Peyer's patch (tissue), 4 donors: ENCODE data around the gene HHIP. TPM values are rescaled to one million over a fixed set of nuclear protein-coding genes. Genes with fewer than 3 reads are reported as not detected.

Experiments
- DNase-seq, 3 donors: peaks; one replicate each; pipeline ENCODE4 v3.0.0-alpha.2; 2017 to 2019
- H3K27ac ChIP-seq, 4 donors: fragments of 200-600 bp; sonication (generic); one replicate each; pipeline ENCODE4 v1.5.1; 2016 to 2019
- H3K27me3 ChIP-seq, 2 donors: fragments of 200-600 bp; sonication (generic); one replicate each; pipeline ENCODE4 v1.5.1; 2019
- H3K36me3 ChIP-seq, 3 donors: fragments of 200-600 bp; sonication (generic); one replicate each; pipeline ENCODE4 v1.5.1; 2016 to 2019
- H3K4me1 ChIP-seq, 4 donors: fragments of 200-600 bp; sonication (generic); one replicate each; pipeline ENCODE4 v1.5.1; 2016 to 2019
- H3K4me3 ChIP-seq, 4 donors: fragments of 200-600 bp; sonication (generic); 1 replicate in 3 of 4; 2 replicates in 1 of 4; pipeline ENCODE4 v1.5.1; 2016 to 2019; ENCODE audit warnings: mild to moderate bottlenecking in 1 of 4
- H3K9me3 ChIP-seq, 4 donors: fragments of 200-600 bp; sonication (generic); one replicate each; pipeline ENCODE4 v1.5.1; 2016 to 2019; ENCODE audit warnings: mild to moderate bottlenecking in 1 of 4
- CTCF ChIP-seq, 6 experiments: fragments of 450-650 bp in 4 of 6; fragments of 200-600 bp in 2 of 6; sonication (generic) in 1 of 6; IDR thresholded peaks; one replicate each; pipeline ENCODE4 v1.5.1; 2017 to 2019; ENCODE audit warnings: antibody characterized with exemption in 6 of 6, mild to moderate bottlenecking in 3 of 6, moderate library complexity in 1 of 6
- POLR2A ChIP-seq, 2 donors: fragments of 450-650 bp; IDR thresholded peaks; one replicate each; pipeline ENCODE4 v1.5.1; 2017; ENCODE audit warnings: antibody characterized with exemption in 2 of 2, mild to moderate bottlenecking in 2 of 2, moderate library complexity in 2 of 2
- total RNA-seq, 4 donors: library from RNA; depleted of rRNA; stranded (reverse); fragments of >200 nt; gene quantifications; one replicate each; pipeline ENCODE4 v1.1.0, GENCODE V29; 2016

HHIP gene
- total RNA-seq, 4 donors from 2014 or later, result 3.0 to 37.1 (median 6.6) TPM

DNA sequence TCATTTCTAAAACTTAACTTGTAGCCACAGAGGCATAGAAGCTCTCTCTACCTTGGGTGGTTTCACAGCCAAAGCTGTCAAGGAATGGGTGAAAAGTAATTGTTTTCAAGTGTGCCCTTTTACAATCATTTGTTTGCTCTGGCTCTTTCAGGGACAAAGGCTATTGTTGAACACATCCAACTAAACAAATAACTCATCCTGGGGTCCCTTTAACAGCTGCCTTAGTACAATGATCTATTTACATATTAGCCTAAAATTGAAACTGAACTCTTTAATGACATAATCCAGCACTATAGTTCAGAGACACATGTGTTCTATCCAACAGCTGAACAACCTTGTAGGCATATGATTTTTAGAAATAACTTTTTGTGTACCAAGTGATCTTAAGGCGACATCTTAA, 3.7 kb downstream of the HHIP start:
- TF ChIP-seq CTCF (IDR thresholded peaks at IDR 0.05), result no peak
- TF ChIP-seq POLR2A (IDR thresholded peaks at IDR 0.05), result no peak
- H3K27ac ChIP-seq, result no peak overlapping the region
- H3K4me3 ChIP-seq, result no peak overlapping the region
- H3K36me3 ChIP-seq, result no peaks in the 10 kb centered on the region
- DNase-seq, result no peak
- H3K4me1 ChIP-seq, result peaks cover 0 to 8% (median 0%) of the 10 kb centered on the region in 4 donors
- H3K9me3 ChIP-seq, result no peaks in the 10 kb centered on the region
- H3K27me3 ChIP-seq, result peaks cover 0 to 17% of the 10 kb centered on the region in 2 donors

- H3K27ac ChIP-seq, result no peak overlapping the region
- TF ChIP-seq POLR2A (IDR thresholded peaks at IDR 0.05), result no peak
- no peak for TF ChIP-seq CTCF (IDR thresholded peaks at IDR 0.05)
- no peaks in the 10 kb centered on the region for H3K36me3 ChIP-seq
- DNase-seq, result no peak
- no peak overlapping the region for H3K4me3 ChIP-seq
- H3K4me1 ChIP-seq, result peaks cover 0 to 8% (median 0%) of the 10 kb centered on the region in 4 donors
- peaks cover 0 to 16% of the 10 kb centered on the region in 2 donors for H3K27me3 ChIP-seq
- no peaks in the 10 kb centered on the region for H3K9me3 ChIP-seq
Observed at GRCh38 chr4:144650311-144651005, 4.5 kb downstream of the HHIP start.

GRCh38 chr4:144653781-144654545, 8.0 kb downstream of the HHIP start:
- DNase-seq, result no peak
- Histone ChIP-seq H3K27ac (no peak overlapping the region), H3K4me1 (no peaks in the 10 kb centered on the region), H3K9me3 (no peaks in the 10 kb centered on the region), H3K4me3 (no peak overlapping the region), H3K36me3 (no peaks in the 10 kb centered on the region), H3K27me3 (no peaks in the 10 kb centered on the region)
- no peak for TF ChIP-seq POLR2A (IDR thresholded peaks at IDR 0.05)
- no peak for TF ChIP-seq CTCF (IDR thresholded peaks at IDR 0.05)

DNA sequence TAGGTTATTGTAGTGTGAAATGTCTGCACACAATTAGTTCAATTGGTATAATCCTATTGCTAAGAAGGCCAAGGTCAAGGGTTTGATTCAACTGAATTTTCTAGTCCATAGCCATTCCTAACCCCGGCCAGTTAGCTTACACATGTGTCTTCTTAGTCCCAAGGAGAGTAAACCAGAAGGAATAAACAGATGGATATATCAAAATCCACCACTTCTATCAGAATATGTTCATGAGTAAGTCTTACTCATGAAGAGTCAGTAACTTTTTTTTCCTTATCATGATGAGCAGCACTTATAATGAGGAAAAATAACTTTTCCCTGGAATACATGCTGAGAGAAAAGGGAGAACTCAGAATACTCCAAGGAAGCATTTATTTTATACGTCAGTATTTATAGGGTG, 9.5 kb downstream of the HHIP start:
- no peak for TF ChIP-seq CTCF (IDR thresholded peaks at IDR 0.05)
- TF ChIP-seq POLR2A (IDR thresholded peaks at IDR 0.05), result no peak
- no peak for DNase-seq
- H3K4me1 ChIP-seq, result no peaks in the 10 kb centered on the region
- no peak overlapping the region for H3K4me3 ChIP-seq
- no peaks in the 10 kb centered on the region for H3K27me3 ChIP-seq
- no peaks in the 10 kb centered on the region for H3K9me3 ChIP-seq
- no peak overlapping the region for H3K27ac ChIP-seq
- H3K36me3 ChIP-seq, result no peaks in the 10 kb centered on the region

GRCh38 chr4:144656850-144657249, 10.9 kb downstream of the HHIP start:
- H3K27me3 ChIP-seq, result no peaks in the 10 kb centered on the region
- no peaks in the 10 kb centered on the region for H3K9me3 ChIP-seq
- no peaks in the 10 kb centered on the region for H3K36me3 ChIP-seq
- H3K4me3 ChIP-seq, result no peak overlapping the region
- H3K27ac ChIP-seq, result no peak overlapping the region
- DNase-seq, result no peak
- no peaks in the 10 kb centered on the region for H3K4me1 ChIP-seq
- TF ChIP-seq POLR2A (IDR thresholded peaks at IDR 0.05), result no peak
- no peak for TF ChIP-seq CTCF (IDR thresholded peaks at IDR 0.05)
